ENCODE measurements around the gene LCN1.

- TF ChIP-seq CTCF (IDR thresholded peaks at IDR 0.05) (no peak), POLR2A (IDR thresholded peaks at IDR 0.05) (no peak), EP300 (IDR thresholded peaks at IDR 0.05) (no peak)
Measured at GRCh38 chr9:135555203-135555602, 34.0 kb downstream of the LCN1 start.

Data from suprapubic skin (tissue), 3 donors.